HepG2 (cell line): ENCODE results near the gene BCAS3. TPM values are rescaled to one million over a fixed set of nuclear protein-coding genes. Genes with fewer than 3 reads are reported as not detected.

Source experiments
- CBFB ChIP-seq: sonication (generic); formaldehyde crosslinking; IDR thresholded peaks from 2 replicates; pipeline ENCODE4 v1.4.0; 2020; ENCODE audit warnings: missing genetic modification reagents
- CREB1 ChIP-seq, 2 experiments: fragments of 450-650 bp in 1 of 2; IDR thresholded peaks; 2 replicates each; pipeline ENCODE4 v1.6.1; 2016 to 2017; ENCODE audit warnings: control low read depth in 1 of 2, mild to moderate bottlenecking in 1 of 2, missing compliant biosample characterization in 1 of 2, missing genetic modification characterization in 1 of 2
- CSRNP2 ChIP-seq: sonication (generic); formaldehyde crosslinking; conservative IDR thresholded peaks from 2 replicates; pipeline ENCODE4 v1.8.0; 2022; ENCODE audit warnings: low read depth, missing genetic modification reagents
- ETV6 ChIP-seq: sonication (generic); formaldehyde crosslinking; conservative IDR thresholded peaks from 2 replicates; pipeline ENCODE4 v1.4.0; 2020; ENCODE audit warnings: missing genetic modification reagents
- EZH2 ChIP-seq: conservative IDR thresholded peaks from 2 replicates; pipeline ENCODE4 v1.6.1; 2012; ENCODE audit warnings: mild to moderate bottlenecking, low read depth, low read length, moderate library complexity
- GATAD1 ChIP-seq: IDR thresholded peaks from 2 replicates; pipeline ENCODE4 v1.6.1; 2016; ENCODE audit warnings: missing genetic modification reagents, missing compliant biosample characterization
- HMGXB4 ChIP-seq, 2 experiments: sonication (generic) in 1 of 2; formaldehyde crosslinking in 1 of 2; IDR thresholded peaks; 2 replicates each; pipeline versions ENCODE4 v1.4.0 to v1.6.1; 2018 to 2020; ENCODE audit warnings: missing genetic modification reagents in 2 of 2, borderline replicate concordance in 1 of 2, low read depth in 1 of 2, mild to moderate bottlenecking in 1 of 2, missing biosample characterization in 1 of 2
- HNRNPUL1 ChIP-seq: fragments of 200-400 bp; formaldehyde crosslinking; IDR thresholded peaks from 2 replicates; pipeline ENCODE4 v1.6.1; 2017; ENCODE audit warnings: low read depth, mild to moderate bottlenecking, low read length, moderate library complexity
- MAF1 ChIP-seq: sonication (generic); formaldehyde crosslinking; IDR thresholded peaks from 2 replicates; pipeline ENCODE4 v1.5.0; 2020; ENCODE audit warnings: missing genetic modification reagents, borderline replicate concordance
- MATR3 ChIP-seq: sonication (generic); formaldehyde crosslinking; IDR thresholded peaks from 2 replicates; pipeline ENCODE4 v1.4.0; 2020; ENCODE audit warnings: missing genetic modification reagents
- NPAS2 ChIP-seq: sonication (generic); formaldehyde crosslinking; IDR thresholded peaks from 2 replicates; pipeline ENCODE4 v1.8.0; 2022; ENCODE audit warnings: mild to moderate bottlenecking, missing genetic modification reagents, borderline replicate concordance
- PHF8 ChIP-seq: sonication (generic); formaldehyde crosslinking; IDR thresholded peaks from 2 replicates; pipeline ENCODE4 v1.5.0; 2020; ENCODE audit warnings: missing genetic modification reagents
- REST ChIP-seq, 2 experiments: IDR thresholded peaks; 2 replicates each; pipeline ENCODE4 v1.6.1; 2011 to 2012; ENCODE audit warnings: low read length in 2 of 2, borderline replicate concordance in 1 of 2, low read depth in 1 of 2, mild to moderate bottlenecking in 1 of 2, moderate library complexity in 1 of 2
- SAP130 ChIP-seq: IDR thresholded peaks from 2 replicates; pipeline ENCODE4 v1.6.1; 2016; ENCODE audit warnings: low read depth
- ZNF235 ChIP-seq: sonication (generic); formaldehyde crosslinking; IDR thresholded peaks from 2 replicates; pipeline ENCODE4 v1.8.1; 2023; ENCODE audit warnings: mild to moderate bottlenecking, missing genetic modification reagents, borderline replicate concordance
- ZNF670 ChIP-seq: sonication (generic); formaldehyde crosslinking; IDR thresholded peaks from 2 replicates; pipeline ENCODE4 v1.8.0; 2022; ENCODE audit warnings: mild to moderate bottlenecking, missing genetic modification reagents, borderline replicate concordance
- ZNF704 ChIP-seq: sonication (generic); formaldehyde crosslinking; IDR thresholded peaks from 2 replicates; pipeline ENCODE4 v1.8.1; 2023; ENCODE audit warnings: mild to moderate bottlenecking, inconsistent platforms, moderate library complexity, missing genetic modification reagents, borderline replicate concordance
- polyA plus RNA-seq, 8 experiments: library from polyadenylated mRNA; depleted of rRNA in 3 of 8; stranded (reverse) in 7 of 8; unstranded in 1 of 8; fragments of >200 nt; fragmentation: Illumina TruSeq in 4 of 8; extraction: Trizol in 4 of 8; gene quantifications; 2 replicates each; pipeline versions ENCODE4 v1.2.1 to v1.2.3, GENCODE V29; 2011 to 2016; ENCODE audit warnings: low read depth in 4 of 8, missing spikeins in 1 of 8, mixed read lengths in 1 of 8; ENCODE audit not compliant: insufficient read depth in 1 of 8
- total RNA-seq, 5 experiments: library from RNA; depleted of rRNA; stranded (reverse); fragments of >200 nt; fragmentation: Illumina TruSeq; extraction: Trizol; gene quantifications; 2 replicates each; pipeline ENCODE4 v1.2.3, GENCODE V29; 2016; ENCODE audit warnings: low read depth in 1 of 5
- TF ChIP-seq, protein P1 (sequence below): IDR thresholded peaks from 2 replicates; pipeline ENCODE4 v1.6.1; 2016; ENCODE audit warnings: missing biosample characterization, missing genetic modification reagents, low read depth

The BCAS3 gene
- total and polyA plus RNA-seq, 2 of the 13 experiments (the other 11 are each of a cell fraction or from before 2014, with no cell fraction given): 10.7 to 11.2 TPM

DNA sequence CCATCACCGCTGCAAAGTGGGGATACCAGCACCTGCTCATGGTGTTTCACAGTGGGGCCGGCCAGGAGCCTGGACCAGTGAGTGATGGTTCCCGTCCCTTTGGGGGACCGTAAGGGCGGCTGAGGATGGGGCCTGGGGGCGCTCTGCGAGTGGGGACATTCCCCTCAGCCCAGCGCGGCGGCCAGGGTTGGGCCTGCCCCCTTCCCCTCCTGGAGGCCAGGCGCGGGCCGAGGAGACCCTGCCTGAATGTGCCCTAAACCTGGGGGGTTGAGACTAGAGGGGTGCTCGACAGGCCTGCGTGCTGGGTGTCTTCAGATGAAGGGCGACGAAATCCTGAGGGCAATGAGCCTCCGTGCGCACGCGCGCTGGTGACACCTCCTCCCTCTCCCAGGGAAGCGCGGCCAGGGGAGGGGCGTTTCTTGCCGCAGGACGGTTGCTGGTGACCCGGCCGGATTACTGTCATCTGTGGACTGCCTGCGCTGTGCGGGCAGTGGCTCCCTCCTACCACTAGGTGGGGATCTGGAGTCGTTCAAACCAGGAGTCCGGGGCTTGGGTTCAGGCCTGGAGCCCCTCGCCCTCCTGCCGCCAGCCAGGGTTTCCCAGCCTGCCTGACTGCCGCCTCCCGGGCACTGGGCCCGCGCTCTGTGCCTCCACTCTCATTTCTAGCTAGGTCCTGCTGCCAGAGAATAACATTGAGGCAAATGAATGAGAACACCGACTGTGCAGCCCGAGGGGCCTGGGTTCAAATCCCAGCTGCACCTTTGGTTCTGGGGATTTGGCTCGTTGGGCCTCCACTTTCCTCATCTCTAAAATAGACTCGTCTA is 739.1 kb downstream of the BCAS3 start (continued):
- TF ChIP-seq, protein P1, sequence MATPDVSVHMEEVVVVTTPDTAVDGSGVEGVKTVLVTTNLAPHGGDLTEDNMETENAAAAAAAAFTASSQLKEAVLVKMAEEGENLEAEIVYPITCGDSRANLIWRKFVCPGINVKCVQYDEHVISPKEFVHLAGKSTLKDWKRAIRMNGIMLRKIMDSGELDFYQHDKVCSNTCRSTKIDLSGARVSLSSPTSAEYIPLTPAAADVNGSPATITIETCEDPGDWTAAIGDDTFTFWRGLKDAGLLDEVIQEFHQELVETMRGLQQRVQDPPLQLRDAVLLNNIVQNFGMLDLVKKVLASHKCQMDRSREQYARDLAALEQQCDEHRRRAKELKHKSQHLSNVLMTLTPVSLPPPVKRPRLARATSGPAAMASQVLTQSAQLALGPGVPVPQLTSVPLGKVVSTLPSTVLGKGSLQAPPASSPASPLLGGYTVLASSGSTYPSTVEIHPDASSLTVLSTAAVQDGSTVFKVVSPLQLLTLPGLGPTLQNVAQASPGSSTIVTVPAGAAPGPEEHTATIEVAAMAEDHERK (CRISPR knock-in tag): no peak
- no peak for TF ChIP-seq ZNF704 (CRISPR knock-in tag)
- no peak for TF ChIP-seq EZH2
- no peak for TF ChIP-seq HNRNPUL1
- no peak for TF ChIP-seq MAF1 (CRISPR knock-in tag)
- TF ChIP-seq GATAD1 (CRISPR knock-in tag): peak; percentile 67
- no peak for TF ChIP-seq PHF8 (CRISPR knock-in tag)
- TF ChIP-seq CREB1 (IDR thresholded peaks at IDR 0.05): 0 out of 2 replicates have a peak, but pooled peaks have one; percentile 13
- TF ChIP-seq CREB1 (CRISPR knock-in tag; IDR thresholded peaks at IDR 0.05): no peak
- no peak for TF ChIP-seq ZNF235
- peak; percentile 71 for TF ChIP-seq SAP130 (CRISPR knock-in tag)
- TF ChIP-seq REST (IDR thresholded peaks at IDR 0.05; ENCODE audit: borderline replicate concordance in 1 of 2, low read depth in 1 of 2, low read length in 2 of 2): no peak
- TF ChIP-seq CSRNP2 (CRISPR knock-in tag): no peak
- no peak for TF ChIP-seq NPAS2 (CRISPR knock-in tag)
- no peak for TF ChIP-seq ZNF670 (CRISPR knock-in tag)
- no peak; the same call in 1 of the 2 replicates for TF ChIP-seq ETV6 (CRISPR knock-in tag)
- TF ChIP-seq CBFB: peak; percentile 57; the same call in 1 of the 2 replicates
- TF ChIP-seq MATR3: no peak
- peak; percentile 84 to 86; a peak in 3 of 4 replicates for TF ChIP-seq HMGXB4 (CRISPR knock-in tag; IDR thresholded peaks at IDR 0.05; ENCODE audit: borderline replicate concordance in 1 of 2, low read depth in 1 of 2)
